ENCODE data around the gene CNTN1.
"Not testable (repeated sequence)": the region's sequence is repeated elsewhere in the genome, so short reads cannot be mapped to it uniquely, and the experiment has no call there.

The CNTN1 gene

DNA sequence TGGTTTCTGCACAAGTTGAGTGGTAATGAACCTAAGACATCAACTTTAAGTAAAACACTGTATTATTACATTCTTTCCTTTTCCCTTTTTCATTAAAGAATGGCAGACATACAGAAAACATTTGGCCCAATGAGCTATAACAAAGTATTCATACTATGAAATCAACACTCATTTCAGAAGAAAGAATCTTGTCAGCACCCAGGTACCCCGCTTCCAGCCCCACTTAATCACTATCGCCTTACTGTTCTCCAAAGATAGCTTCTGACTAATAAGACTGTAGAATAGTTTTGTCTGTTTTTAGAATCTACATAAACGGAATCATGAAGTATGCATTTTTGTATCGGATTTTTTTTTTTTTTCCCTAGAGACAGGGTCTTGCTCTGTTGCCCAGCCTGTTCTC, 9.5 kb downstream of the CNTN1 start:
- DNase-seq (ENCODE audit: low spot score), result no peak

GRCh38 chr12:40711121-40711520, 18.9 kb downstream of the CNTN1 start:
- no peak for DNase-seq (ENCODE audit: low spot score)

- no peak for DNase-seq (ENCODE audit: low spot score)
Measured at GRCh38 chr12:40714636-40715035, 22.4 kb downstream of the CNTN1 start.

DNA sequence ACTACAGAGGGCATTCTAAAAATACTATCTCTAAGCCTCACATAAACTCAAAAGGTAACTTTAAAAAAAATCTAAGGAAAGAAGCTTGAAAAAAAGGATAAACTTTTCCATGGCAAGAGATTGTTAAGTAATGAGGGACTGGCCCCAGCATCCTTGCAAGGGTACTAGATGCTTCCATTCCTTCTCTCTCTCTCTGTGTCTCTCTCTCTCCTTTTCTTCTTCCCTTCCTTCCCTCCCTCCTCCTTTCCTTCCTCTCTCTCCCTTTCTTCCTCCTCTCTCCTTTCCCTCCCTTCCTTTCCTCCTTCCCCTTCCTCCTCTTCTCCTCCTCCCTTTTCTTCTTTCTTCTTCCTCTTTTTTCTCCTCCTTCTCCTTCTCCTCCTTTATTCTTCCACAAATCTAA, 23.8 kb downstream of the CNTN1 start:
- DNase-seq (ENCODE audit: low spot score), result no peak

GRCh38 chr12:40717576-40717975, 25.3 kb downstream of the CNTN1 start:
- DNase-seq (ENCODE audit: low spot score), result no peak

GRCh38 chr12:40718878-40719372, 26.7 kb downstream of the CNTN1 start:
- no peak for DNase-seq (ENCODE audit: low spot score)

DNA sequence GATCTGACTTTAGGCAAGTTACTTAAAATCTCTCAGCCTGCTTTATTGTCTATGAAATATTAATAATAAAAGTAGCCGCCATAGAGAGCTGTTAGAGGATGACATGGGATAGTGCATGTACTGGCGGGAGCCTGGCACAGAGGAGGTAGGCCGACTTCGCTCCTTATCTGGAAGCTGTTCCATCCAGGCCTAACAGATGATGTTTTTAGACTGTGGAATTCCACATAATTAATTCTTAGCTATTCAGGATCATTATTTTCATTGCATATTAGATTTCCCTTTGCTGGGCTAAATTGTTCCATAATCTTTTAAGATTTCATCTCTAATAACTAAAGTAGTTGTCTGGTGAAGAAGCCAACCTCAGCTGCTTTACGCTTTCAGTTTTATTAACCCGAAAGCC, 30.8 kb downstream of the CNTN1 start:
- no peak for DNase-seq (ENCODE audit: low spot score)

DNA sequence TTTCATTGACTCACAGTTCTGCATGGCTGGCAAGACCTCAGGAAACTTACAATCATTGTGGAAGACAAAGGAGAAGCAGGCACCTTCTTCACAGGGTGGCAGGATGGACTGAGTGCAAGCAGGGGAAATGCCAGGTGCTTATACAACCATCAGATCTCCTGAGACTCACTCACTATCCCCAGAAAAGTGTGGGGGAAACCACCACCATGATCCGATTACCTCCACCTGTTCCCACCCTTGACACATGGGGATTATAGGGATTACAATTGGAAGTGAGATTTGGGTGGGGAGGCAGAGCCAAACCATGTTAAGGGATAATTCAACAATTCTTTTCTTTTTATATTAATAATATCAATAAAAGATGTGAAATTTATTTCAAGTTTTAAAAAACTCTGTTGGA, 34.1 kb downstream of the CNTN1 start:
- no peak for DNase-seq (ENCODE audit: low spot score)

DNA sequence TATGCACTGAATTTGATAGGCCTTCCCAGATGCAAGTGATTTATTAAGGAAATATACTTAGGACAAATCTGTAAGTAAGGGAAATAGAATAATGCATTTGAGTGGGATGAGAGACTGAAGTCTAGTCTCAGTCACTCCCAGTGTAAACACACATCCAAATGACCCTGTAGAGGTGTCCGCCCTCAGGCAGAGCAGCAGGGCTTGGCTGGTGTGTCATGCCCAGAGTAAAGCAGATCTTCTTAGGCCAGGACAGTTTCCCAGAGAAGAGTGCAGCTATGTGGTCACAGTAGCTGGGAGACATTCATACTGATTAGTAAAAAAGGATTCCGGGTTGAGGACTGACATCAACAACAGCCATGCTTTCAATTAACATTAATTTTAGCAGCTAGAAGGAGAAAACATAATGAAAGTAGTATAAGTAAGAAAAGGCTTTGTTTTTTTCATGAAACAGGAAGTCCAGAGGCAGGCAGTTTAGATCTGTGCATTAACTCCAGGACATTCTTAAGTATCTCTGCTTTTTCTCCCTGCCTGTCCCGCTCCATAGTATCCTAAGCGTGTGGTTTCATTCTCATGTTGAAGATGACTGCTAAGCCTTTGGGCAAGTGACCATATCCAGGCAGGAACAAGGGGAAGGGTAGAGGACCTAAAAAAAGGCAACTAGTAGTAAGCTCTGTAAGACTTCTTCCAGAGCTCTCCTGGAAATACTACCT, 35.7 kb downstream of the CNTN1 start:
- DNase-seq (ENCODE audit: low spot score), result no peak

- no peak for DNase-seq (ENCODE audit: low spot score)
Measured at GRCh38 chr12:40730281-40730680, 38.0 kb downstream of the CNTN1 start.

GRCh38 chr12:40733871-40734270, 41.6 kb downstream of the CNTN1 start:
- no peak for DNase-seq (ENCODE audit: low spot score)

GRCh38 chr12:40734276-40734675, 42.0 kb downstream of the CNTN1 start:
- no peak for DNase-seq (ENCODE audit: low spot score)

GRCh38 chr12:40735551-40736230, 43.5 kb downstream of the CNTN1 start:
- DNase-seq (ENCODE audit: low spot score), result no peak

DNA sequence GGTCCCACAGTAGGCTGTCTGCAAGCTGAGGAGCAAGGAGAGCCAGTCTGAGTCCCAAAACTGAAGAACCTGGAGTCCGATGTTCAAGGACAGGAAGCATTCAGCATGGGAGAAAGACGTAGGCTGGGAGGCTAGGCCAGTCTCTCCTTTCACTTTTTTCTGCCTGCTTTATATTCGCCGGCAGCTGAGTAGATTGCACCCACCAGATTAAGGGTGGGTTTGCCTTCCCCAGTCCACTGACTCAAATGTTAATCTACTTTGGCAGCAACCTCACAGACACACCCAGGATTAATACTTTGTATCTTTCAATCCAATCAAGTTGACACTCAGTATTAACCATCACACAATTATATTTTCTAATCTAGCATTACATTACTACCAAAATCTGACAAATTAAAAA, 45.2 kb downstream of the CNTN1 start:
- DNase-seq (ENCODE audit: low spot score), result not testable (repeated sequence)

- DNase-seq (ENCODE audit: low spot score), result no peak
Measured at GRCh38 chr12:40738856-40739255, 46.6 kb downstream of the CNTN1 start.

DNA sequence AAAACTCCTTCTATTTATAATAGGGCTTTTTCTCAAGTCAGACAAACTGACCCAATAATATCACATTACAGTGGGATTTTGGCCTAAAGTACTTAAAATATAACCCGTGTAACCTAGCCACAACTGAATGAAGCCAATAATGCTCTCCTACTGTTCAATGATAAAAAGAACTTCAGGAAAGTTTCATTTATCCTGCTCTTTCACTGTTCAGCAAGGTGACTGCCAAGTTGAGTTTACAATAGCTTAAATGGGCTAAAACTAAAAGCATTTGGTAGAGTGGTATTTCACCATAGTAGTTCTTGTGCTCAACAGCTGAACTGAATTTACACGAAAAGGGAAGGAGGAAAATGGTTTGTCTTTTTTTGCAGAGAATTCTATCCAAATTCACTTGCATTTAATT, 49.8 kb downstream of the CNTN1 start:
- no peak for DNase-seq (ENCODE audit: low spot score)

DNA sequence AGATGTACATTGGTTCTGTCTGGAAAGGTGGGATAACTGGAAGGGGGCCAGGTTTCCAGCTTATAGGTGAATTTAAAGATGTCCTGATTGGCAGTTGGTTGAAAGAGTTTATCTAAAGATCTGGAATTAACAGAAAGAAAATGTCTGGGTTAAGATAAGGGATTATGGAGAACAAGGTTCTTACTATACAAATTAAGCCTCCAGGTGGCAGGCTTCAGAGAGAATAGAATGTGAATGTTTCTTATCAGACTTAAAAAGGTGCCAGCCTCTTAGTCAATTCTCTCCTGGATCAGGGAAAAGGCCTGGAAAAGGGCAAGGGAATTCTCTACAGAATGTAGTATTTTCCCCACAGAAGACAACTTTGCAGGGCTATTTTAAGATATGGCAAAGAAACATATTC, 53.1 kb downstream of the CNTN1 start:
- no peak for DNase-seq (ENCODE audit: low spot score)

DNA sequence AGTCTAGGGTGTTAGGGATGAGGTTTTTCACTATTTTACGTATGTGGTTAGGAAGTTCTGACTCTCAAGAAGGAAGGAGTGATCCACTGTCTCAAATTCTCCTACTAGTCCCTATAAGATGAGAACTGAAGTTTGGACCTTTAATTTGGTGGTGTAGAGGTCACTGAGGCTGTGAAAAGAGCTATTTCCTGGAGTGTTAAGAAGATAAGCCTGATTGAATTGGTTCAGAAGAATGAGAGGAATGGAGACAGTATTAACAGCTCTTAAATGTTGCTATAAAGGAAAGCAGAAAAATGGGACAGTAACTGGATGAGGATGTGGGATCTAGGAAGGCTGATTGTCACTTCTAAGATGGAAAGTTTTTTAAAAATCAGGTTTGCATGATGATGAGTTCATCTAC, 57.6 kb downstream of the CNTN1 start:
- no peak for DNase-seq (ENCODE audit: low spot score)

DNA sequence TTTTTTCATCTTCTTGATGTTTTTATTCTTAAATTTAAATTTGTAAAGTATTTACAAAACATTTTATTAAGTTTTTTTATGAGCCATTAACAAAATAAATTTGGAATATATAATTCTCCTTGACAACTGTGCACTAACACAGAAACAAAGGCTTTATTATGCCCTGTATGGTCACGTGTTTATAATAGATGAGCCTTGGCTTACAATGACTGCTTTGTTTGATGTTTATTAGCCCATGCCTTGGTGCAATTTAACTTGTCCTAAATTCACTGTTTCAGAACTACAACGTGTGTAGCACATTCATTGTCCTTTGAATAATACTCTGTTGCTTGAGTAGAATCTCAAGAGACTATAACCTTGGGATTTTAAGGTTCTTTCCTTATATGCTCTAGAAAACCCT, 59.8 kb downstream of the CNTN1 start:
- DNase-seq (ENCODE audit: low spot score), result no peak

GRCh38 chr12:40760821-40761220, 68.6 kb downstream of the CNTN1 start:
- DNase-seq (ENCODE audit: low spot score), result no peak

- DNase-seq (ENCODE audit: low spot score), result no peak
Measured at GRCh38 chr12:40762072-40762471, 69.8 kb downstream of the CNTN1 start.

DNA sequence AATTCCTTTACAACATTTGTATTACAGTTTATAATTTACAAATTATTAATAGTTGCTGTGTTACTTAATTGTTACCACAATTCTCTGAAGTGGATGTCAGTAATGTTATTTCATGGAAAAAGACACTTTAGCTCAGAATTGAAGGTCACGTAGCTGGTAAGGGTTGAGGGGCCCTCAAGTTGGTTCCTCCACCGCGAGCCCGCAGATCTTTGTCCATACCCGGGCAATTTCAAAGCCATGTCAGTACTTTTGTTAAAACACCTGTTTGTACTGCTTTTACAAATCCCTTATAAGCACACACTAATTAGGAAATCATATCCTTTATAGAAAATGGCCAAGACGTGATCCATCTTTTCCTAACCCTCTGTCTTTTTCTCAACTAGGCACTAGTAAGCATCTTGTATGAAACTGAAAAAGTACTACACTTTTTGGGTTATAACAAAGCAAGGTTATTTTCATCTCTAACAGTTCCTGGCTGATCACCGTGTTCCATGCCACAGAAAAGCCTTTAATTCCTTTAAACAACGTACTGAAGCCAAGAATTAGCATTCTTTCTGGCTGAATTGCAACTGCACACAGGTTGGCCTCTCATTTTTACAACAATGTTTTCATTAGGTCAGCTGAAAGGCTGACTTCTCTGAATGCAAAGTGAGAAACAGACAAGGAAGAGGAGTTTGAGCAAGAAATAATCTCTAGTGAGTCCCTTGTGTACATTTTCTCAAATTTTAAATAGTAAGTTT, 76.1 kb downstream of the CNTN1 start:
- DNase-seq (ENCODE audit: low spot score), result no peak

GRCh38 chr12:40769846-40770245, 77.6 kb downstream of the CNTN1 start:
- no peak for DNase-seq (ENCODE audit: low spot score)

All from hematopoietic multipotent progenitor cell treated with erythropoietin and hydrocortisone succinate and interleukin-3 and kit ligand, for 17 days (in vitro differentiated cells).